ENCODE results near the gene PRDM16.

The PRDM16 gene

GRCh38 chr1:3440711-3441409, 371.9 kb downstream of the PRDM16 start:
- no peak for DNase-seq

DNA sequence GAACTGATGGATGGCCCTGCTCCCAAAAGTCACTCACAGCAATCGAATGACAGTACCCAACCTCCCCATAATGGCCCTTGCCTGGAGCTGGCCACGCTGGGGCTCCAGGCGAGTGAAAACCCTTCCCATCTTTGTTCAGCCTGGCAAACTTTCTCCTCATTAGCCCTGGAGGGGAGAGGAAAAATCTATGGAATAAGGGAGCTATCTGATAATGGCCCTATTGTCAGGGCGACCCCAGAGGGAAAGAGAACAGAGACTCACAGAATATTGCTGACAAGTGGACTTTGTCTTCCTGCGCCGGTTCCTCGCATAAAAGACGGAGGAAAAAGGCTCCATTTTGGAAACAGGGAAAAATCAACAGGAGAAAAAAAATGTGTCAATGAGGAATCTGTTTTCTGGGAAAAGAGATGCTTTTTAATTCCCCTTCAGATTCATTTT, 372.4 kb downstream of the PRDM16 start:
- DNase-seq: no peak

- DNase-seq: no peak
Observed at GRCh38 chr1:3441880-3442279, 372.9 kb downstream of the PRDM16 start.

GRCh38 chr1:3442331-3442730, 373.3 kb downstream of the PRDM16 start:
- no peak for DNase-seq

DNA sequence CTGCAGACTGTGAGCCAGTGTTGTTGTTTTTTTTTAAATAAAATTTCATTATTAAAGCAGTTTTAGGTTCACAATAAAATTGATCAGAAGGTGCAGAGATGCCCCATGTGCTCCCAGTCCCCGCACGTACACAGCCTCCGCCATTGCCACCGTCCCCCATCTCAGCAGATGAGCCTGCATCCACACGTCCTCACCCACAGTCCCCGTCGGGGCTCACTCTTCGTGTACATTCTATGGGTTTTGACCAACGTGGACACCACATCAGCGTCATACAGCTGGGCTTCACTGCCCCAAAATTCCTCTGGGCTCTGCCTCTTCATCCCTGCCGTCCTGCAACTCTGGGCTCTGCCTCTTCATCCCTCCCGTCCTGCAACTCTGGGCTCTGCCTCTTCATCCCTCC, 373.9 kb downstream of the PRDM16 start:
- no peak for DNase-seq

DNA sequence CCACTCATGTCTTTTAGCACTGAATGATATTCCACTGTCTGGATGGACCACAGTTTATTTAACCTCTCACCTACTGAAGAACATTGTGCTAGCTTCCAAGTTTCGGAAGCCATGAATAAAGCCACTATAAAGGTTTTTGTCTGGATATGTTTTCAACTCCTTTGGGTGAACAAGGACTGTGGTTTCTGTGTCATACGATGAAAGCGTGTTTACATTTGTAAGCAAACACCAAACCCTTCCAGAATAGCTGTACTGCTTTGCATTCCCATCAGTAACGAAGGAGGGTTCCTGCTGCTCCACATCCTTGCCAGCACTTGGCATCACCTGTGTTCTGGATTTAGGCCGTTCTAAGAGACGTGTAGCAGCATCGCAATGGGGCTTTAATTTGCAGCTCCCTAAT, 374.8 kb downstream of the PRDM16 start:
- DNase-seq: no peak

- no peak for DNase-seq
Observed at GRCh38 chr1:3444298-3444697, 375.3 kb downstream of the PRDM16 start.

- no peak for DNase-seq
Observed at GRCh38 chr1:3444736-3445135, 375.7 kb downstream of the PRDM16 start.

DNA sequence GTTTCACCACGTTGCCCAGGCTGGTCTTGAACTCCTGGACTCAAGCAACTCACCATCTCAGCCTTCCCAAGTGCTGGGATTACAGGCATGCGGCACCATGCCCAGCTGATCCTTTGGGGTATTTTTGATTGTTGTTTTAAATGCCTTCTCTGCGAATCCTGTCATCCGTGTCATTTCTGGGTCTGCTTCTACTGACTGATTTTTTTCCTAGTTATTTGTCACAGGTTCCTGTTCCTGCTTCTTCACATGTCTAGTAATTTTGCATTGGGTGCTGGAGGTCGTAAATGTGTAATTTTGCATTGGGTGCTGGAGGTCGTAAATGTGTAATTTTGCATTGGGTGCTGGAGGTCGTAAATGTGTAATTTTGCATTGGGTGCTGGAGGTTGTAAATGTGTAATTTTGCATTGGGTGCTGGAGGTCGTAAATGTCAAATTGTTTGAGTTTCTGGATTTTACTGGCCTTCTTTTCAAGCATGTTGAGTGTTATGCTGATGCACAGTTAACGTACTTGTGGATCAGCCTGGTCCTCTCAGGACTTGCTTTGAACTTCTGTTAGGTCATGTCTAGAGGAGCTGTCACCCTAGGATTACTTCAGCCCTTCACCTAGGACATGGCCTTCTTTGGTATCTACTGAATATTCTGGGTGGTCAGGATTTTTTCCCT, 381.3 kb downstream of the PRDM16 start:
- DNase-seq: no peak

DNA sequence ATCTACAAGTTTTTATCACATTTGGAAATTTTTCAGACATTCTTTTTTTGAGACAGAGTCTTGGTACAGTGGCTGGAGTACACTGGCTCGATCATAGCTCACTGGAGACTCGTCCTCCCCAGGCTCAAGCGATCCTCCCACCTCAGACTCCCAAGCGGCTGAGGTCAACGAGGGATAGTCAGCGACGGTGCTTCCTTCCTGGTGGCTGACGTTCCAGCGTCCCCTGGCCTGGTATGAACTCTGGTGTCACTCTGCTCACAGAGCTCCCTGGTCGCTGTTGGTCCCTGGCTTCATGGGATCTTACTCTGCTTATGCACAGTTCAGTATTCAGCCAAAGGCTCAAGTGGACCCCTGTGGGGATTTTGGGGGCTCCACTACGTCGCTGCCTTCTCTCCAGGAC, 382.0 kb downstream of the PRDM16 start:
- DNase-seq: no peak

DNA sequence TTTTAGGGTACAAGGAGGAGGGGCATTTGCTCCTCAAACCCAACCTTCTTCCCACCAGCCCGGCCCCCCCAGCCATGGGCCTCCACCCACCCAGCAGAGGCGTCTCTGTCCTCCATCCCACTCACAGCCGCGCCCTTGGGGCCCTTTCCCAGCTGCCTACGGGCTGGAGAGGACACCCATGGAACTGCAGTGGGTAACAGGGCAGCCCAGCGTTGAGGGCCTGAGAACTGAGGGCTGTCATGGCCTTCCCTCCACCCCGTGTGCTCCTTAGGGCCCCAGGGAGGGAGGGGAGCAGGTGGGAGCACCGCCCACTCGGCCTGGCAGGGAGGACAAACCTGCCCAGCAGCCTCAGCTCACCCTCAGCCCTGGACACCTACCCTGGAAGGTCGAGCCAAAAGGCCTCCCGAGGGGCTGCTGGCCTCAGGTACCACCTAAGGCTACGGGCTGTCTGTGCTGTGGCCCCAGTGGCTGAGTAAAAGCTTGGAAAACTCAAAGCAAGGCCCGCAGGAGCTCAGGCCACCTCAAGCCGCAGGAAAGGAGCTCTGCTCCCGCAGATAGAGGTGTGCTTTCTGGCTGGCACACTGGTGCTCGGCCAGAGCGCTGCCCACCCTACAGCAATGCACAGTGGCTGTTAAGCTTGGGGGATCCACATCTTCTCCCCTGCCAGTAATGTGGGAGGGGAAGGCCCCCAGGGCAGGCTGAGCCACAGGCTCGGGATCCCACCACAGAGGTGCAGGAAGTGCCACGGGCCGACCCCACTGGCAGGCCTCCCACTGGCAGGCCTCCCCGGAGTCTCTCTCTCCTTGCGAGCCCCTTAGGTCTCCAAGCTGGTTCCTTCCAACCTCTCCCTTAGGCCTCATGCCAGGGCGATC, 383.2 kb downstream of the PRDM16 start:
- no peak for DNase-seq

GRCh38 chr1:3452866-3453175, 383.8 kb downstream of the PRDM16 start:
- DNase-seq: no peak

DNA sequence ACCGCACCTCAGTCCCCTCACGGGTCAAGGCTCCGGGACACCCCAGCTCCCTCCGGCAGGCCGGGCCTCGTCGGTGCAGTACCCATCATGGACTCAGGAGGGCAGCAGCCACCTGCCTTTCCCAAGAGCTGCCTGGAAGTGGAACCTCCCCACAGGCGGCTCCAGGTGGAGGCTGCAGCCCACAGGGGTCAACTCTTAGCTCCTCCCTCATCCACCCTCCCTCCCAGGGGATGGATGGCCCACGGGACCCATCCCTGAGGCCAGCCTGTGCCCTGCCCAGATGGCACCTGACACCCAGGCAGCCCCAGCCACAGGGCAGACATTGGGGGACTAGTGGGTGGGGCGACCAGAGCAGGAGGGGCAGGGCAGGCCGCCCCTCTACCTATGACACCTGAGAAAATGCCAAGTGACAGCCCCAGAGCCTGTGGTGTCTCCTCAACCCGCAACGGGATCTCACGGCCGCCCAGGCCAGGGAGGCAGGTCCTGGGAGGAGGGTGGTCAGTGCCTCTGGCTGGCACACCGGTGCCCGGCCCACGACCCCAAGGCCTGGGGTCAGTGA, 384.3 kb downstream of the PRDM16 start:
- DNase-seq: peak; percentile 61 to 63

- DNase-seq: peak; percentile 76 to 83
Observed at GRCh38 chr1:3453891-3454810, 385.1 kb downstream of the PRDM16 start, which contains the start of gene ARHGEF16. Gene ARHGEF16, plus strand, starts transcription at chr1:3454665. Its CDS starts 8,420 bp downstream, at chr1:3463085.

DNA sequence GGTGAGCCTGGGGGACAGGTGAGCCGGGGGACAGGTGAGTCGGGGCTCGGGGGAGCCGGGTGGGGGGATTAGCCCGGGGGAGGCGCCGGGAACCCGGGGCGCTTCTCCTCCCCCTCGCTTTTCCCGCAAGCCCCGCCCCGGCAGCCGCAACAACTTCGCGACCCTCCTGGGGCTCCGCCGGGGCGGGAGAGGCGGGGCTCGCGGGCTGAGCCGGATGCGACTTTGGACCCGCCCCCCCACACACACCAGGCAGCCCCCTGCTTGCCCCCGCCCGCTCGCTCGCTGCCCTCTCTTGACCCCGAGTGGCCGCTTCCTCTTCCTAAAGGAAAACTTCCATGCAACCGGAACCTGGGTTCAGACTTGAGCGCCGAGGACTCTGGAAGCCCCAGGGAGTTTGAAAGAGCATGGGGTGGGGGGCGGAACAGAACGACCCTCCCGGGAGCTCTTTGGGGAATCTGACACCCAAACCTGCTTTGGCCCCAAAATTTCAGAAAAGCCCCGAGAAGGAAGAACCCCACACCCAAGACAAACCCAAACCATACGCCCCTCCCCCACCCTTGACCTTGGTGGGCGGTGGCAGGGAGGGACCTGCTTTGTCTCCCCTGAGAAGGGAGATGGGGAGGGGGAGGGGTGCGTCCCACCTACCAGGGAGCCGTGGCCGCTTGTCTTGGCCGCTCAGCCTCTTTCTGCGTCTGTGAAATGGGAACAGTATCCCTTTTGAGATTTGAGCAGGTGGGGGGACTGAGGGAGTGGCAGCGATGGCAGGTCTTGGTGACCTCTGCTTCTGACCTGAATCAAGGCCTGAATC, 386.0 kb downstream of the PRDM16 start:
- DNase-seq: peak in 1 of 2 experiments; percentile 43

DNA sequence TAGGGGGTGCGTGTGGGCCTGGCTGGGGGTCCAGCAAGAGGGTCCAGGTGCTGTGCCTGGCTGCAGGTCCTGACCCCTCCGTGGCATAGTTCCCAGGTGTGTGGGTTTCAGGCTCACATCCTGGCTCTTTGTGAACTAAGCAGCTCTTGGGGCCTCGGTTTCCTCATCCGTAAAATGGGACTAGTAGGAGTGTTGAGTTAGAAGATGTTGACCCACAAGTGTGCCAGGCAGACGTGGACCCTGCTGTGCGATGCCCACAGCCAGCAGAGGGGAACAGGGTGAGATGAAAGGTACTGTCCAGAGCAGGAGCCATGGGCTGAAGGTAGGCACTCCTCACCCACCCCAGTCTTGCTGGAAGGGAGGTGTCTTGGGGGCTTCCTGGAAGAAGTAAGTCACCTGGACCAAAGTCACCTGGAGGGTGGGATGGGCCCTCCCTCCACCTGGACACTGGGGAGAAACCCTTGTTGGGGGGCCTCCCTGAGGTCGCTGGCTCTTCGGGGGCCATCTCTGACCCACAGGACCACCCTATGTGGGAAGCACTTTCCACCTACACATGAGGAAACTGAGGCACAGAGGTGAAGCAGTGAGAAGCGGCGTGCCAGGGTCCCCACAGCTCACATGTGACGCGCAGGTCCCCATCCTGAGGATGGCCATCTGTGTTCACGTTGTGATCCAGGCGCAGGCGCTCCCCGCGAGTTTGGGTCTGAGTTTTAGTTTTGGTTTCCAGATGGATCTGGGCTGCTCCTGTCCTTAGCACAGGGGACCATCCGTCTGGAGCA, 386.9 kb downstream of the PRDM16 start:
- no peak for DNase-seq

- no peak for DNase-seq
Observed at GRCh38 chr1:3456449-3456963, 387.5 kb downstream of the PRDM16 start.

- DNase-seq: no peak
Observed at GRCh38 chr1:3456964-3457909, 388.2 kb downstream of the PRDM16 start.
